ENCODE data around the gene PLEKHA6.

DNA sequence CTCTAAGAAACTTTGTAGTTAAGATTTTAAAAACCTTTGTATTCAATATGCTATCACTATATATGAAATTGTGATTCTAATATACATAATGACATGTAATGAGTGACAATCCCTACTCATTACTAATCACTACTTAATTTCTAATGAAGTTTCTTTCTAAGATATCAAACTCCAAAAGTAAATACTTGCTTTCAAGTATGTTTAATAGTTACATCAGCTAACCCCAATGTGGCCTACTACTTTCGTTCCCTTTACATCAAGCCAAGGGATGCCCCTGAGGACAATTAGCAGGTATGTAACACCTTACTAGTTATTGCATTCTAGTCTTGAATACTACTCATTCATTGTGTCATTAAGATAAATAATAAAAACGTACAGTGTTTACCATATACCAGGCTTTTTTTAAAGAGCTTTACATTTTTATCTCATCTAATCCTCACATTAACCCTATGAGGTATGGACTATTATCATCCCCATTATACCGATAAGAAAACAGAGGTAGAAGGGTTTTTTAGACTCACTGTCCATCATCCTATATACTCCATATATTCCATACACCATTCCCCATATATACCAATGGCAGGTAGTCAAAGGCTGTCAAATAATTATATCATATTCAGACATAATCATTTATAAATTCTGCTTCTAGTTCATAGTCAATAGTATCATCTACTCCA, 47.7 kb upstream of the PLEKHA6 start:
- TF ChIP-seq, protein P1, sequence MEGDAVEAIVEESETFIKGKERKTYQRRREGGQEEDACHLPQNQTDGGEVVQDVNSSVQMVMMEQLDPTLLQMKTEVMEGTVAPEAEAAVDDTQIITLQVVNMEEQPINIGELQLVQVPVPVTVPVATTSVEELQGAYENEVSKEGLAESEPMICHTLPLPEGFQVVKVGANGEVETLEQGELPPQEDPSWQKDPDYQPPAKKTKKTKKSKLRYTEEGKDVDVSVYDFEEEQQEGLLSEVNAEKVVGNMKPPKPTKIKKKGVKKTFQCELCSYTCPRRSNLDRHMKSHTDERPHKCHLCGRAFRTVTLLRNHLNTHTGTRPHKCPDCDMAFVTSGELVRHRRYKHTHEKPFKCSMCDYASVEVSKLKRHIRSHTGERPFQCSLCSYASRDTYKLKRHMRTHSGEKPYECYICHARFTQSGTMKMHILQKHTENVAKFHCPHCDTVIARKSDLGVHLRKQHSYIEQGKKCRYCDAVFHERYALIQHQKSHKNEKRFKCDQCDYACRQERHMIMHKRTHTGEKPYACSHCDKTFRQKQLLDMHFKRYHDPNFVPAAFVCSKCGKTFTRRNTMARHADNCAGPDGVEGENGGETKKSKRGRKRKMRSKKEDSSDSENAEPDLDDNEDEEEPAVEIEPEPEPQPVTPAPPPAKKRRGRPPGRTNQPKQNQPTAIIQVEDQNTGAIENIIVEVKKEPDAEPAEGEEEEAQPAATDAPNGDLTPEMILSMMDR (conservative IDR thresholded peaks at IDR 0.05): no peak
- TF ChIP-seq ZFX (IDR thresholded peaks at IDR 0.05): no peak
